ENCODE data around the gene GRM7.

GRCh38 chr3:7734456-7734855, 873.5 kb downstream of the GRM7 start:
- TF ChIP-seq, protein P1, sequence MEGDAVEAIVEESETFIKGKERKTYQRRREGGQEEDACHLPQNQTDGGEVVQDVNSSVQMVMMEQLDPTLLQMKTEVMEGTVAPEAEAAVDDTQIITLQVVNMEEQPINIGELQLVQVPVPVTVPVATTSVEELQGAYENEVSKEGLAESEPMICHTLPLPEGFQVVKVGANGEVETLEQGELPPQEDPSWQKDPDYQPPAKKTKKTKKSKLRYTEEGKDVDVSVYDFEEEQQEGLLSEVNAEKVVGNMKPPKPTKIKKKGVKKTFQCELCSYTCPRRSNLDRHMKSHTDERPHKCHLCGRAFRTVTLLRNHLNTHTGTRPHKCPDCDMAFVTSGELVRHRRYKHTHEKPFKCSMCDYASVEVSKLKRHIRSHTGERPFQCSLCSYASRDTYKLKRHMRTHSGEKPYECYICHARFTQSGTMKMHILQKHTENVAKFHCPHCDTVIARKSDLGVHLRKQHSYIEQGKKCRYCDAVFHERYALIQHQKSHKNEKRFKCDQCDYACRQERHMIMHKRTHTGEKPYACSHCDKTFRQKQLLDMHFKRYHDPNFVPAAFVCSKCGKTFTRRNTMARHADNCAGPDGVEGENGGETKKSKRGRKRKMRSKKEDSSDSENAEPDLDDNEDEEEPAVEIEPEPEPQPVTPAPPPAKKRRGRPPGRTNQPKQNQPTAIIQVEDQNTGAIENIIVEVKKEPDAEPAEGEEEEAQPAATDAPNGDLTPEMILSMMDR (IDR thresholded peaks at IDR 0.05; ENCODE audit: low read depth, low read length, missing input control) = no peak
- no peak for TF ChIP-seq YY1 (IDR thresholded peaks at IDR 0.05)
- TF ChIP-seq ATF3 (IDR thresholded peaks at IDR 0.05) = no peak
- TF ChIP-seq RAD21 (IDR thresholded peaks at IDR 0.05) = no peak
- TF ChIP-seq, protein P2, sequence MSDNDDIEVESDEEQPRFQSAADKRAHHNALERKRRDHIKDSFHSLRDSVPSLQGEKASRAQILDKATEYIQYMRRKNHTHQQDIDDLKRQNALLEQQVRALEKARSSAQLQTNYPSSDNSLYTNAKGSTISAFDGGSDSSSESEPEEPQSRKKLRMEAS (IDR thresholded peaks at IDR 0.05) = no peak
- TF ChIP-seq TAF1 (conservative IDR thresholded peaks at IDR 0.05) = no peak
- TF ChIP-seq RXRA (IDR thresholded peaks at IDR 0.05) = no peak
- TF ChIP-seq, protein P3, sequence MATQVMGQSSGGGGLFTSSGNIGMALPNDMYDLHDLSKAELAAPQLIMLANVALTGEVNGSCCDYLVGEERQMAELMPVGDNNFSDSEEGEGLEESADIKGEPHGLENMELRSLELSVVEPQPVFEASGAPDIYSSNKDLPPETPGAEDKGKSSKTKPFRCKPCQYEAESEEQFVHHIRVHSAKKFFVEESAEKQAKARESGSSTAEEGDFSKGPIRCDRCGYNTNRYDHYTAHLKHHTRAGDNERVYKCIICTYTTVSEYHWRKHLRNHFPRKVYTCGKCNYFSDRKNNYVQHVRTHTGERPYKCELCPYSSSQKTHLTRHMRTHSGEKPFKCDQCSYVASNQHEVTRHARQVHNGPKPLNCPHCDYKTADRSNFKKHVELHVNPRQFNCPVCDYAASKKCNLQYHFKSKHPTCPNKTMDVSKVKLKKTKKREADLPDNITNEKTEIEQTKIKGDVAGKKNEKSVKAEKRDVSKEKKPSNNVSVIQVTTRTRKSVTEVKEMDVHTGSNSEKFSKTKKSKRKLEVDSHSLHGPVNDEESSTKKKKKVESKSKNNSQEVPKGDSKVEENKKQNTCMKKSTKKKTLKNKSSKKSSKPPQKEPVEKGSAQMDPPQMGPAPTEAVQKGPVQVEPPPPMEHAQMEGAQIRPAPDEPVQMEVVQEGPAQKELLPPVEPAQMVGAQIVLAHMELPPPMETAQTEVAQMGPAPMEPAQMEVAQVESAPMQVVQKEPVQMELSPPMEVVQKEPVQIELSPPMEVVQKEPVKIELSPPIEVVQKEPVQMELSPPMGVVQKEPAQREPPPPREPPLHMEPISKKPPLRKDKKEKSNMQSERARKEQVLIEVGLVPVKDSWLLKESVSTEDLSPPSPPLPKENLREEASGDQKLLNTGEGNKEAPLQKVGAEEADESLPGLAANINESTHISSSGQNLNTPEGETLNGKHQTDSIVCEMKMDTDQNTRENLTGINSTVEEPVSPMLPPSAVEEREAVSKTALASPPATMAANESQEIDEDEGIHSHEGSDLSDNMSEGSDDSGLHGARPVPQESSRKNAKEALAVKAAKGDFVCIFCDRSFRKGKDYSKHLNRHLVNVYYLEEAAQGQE (IDR thresholded peaks at IDR 0.05) = no peak
- no peak for TF ChIP-seq GABPA (IDR thresholded peaks at IDR 0.05 in 1 of 2, conservative IDR thresholded peaks at IDR 0.05 in 1 of 2)
- TF ChIP-seq FOXA1 (IDR thresholded peaks at IDR 0.05) = no peak

Data from liver (tissue), 3 donors.